Thyroid gland (tissue), 4 donors: ENCODE results near the gene SCGB1C2. TPM values are rescaled to one million over a fixed set of nuclear protein-coding genes. Genes with fewer than 3 reads are reported as not detected.

Experiments
- DNase-seq, 2 donors: peaks; one replicate each; pipeline ENCODE4 v3.0.0-alpha.2; 2019
- H3K27ac ChIP-seq, 3 donors: fragments of 200-600 bp; sonication (generic); 1 replicate in 2 of 3; 2 replicates in 1 of 3; pipeline ENCODE4 v1.5.1; 2016 to 2019; ENCODE audit warnings: mild to moderate bottlenecking in 1 of 3, moderate library complexity in 1 of 3
- H3K27me3 ChIP-seq: fragments of 200-600 bp; sonication (generic); one replicate; pipeline ENCODE4 v1.5.1; 2019
- H3K36me3 ChIP-seq, 2 donors: fragments of 200-600 bp; sonication (generic); one replicate each; pipeline ENCODE4 v1.5.1; 2016 to 2019
- H3K4me1 ChIP-seq, 2 donors: fragments of 200-600 bp; sonication (generic); one replicate each; pipeline ENCODE4 v1.5.1; 2017 to 2019
- H3K4me3 ChIP-seq, 3 donors: fragments of 200-600 bp; sonication (generic); replicated peaks in 1 of 3; 1 replicate in 2 of 3; 2 replicates in 1 of 3; pipeline ENCODE4 v1.5.1; 2016; ENCODE audit warnings: mild to moderate bottlenecking in 1 of 3
- H3K9me3 ChIP-seq: fragments of 200-600 bp; sonication (generic); one replicate; pipeline ENCODE4 v1.5.1; 2017
- CTCF ChIP-seq, 6 experiments: fragments of 200-600 bp in 3 of 6; fragments of 450-650 bp in 3 of 6; sonication (generic) in 3 of 6; IDR thresholded peaks; one replicate each; pipeline ENCODE4 v1.5.1; 2016 to 2019; ENCODE audit warnings: antibody characterized with exemption in 6 of 6, mild to moderate bottlenecking in 2 of 6, inconsistent platforms in 1 of 6, moderate library complexity in 1 of 6
- POLR2A ChIP-seq, 2 donors: fragments of 450-650 bp; IDR thresholded peaks; one replicate each; pipeline ENCODE4 v1.6.1; 2017; ENCODE audit warnings: antibody characterized with exemption in 2 of 2, mild to moderate bottlenecking in 2 of 2, moderate library complexity in 1 of 2
- WGBS, 2 donors: methylation state at CpG; one replicate each; pipeline ENCODE4 v1.1.5; 2017; 5-methylcytosine and 5-hydroxymethylcytosine counted together
- intact Hi-C: fragments of 100-400 bp; cut with DNase I; formaldehyde crosslinking; loops from one replicate; pipeline ENCODE4 v1.15.1; 2023
- total RNA-seq, 4 donors: library from RNA; depleted of rRNA; stranded (reverse); fragments of >200 nt; gene quantifications; one replicate each; pipeline ENCODE4 v1.2.3, GENCODE V29; 2016

The SCGB1C2 gene
- total RNA-seq, 4 donors from 2014 or later: not detected

GRCh38 chr17:145671-146541 is 8.5 kb downstream of the SCGB1C2 start:
- 78 to 85% methylated on average over 10 to 16 of the region's 16 CpGs for WGBS, 2 donors
- H3K4me3 ChIP-seq: no peak overlapping the region
- H3K9me3 ChIP-seq: no peaks in the 10 kb centered on the region
- intact Hi-C loops: loop anchor here (5.0 kb wide), 1 partner anchor 241 kb away; no protein-coding TSS in a partner anchor
- no peaks in the 10 kb centered on the region for H3K36me3 ChIP-seq
- H3K27ac ChIP-seq: no peak overlapping the region
- no peak for TF ChIP-seq CTCF (IDR thresholded peaks at IDR 0.05)
- no peak for TF ChIP-seq POLR2A (IDR thresholded peaks at IDR 0.05)
- DNase-seq: no peak
- H3K27me3 ChIP-seq: no peaks in the 10 kb centered on the region
- peaks cover 0 to 4% of the 10 kb centered on the region in 2 donors for H3K4me1 ChIP-seq

- 75 to 79% methylated on average over 9 to 10 of the region's 10 CpGs for WGBS, 2 donors
- H3K4me1 ChIP-seq: peaks cover 0 to 4% of the 10 kb centered on the region in 2 donors
- TF ChIP-seq CTCF (IDR thresholded peaks at IDR 0.05) (no peak), POLR2A (IDR thresholded peaks at IDR 0.05) (no peak)
- DNase-seq: no peak
- intact Hi-C loops: loop anchor here (5.0 kb wide), 1 partner anchor 241 kb away; no protein-coding TSS in a partner anchor
- H3K27me3 ChIP-seq: no peaks in the 10 kb centered on the region
- no peak overlapping the region for H3K4me3 ChIP-seq
- no peak overlapping the region for H3K27ac ChIP-seq
- no peaks in the 10 kb centered on the region for H3K36me3 ChIP-seq
- H3K9me3 ChIP-seq: no peaks in the 10 kb centered on the region
Observed at GRCh38 chr17:146546-146945, 9.2 kb downstream of the SCGB1C2 start.

- no peak for TF ChIP-seq CTCF (IDR thresholded peaks at IDR 0.05)
- no peak for TF ChIP-seq POLR2A (IDR thresholded peaks at IDR 0.05)
- peaks cover 0 to 4% of the 10 kb centered on the region in 2 donors for H3K4me1 ChIP-seq
- H3K9me3 ChIP-seq: no peaks in the 10 kb centered on the region
- H3K36me3 ChIP-seq: no peaks in the 10 kb centered on the region
- 91 to 95% methylated on average over 7 to 12 of the region's 27 CpGs for WGBS, 2 donors
- DNase-seq: no peak
- no peaks in the 10 kb centered on the region for H3K27me3 ChIP-seq
- H3K4me3 ChIP-seq: no peak overlapping the region
- intact Hi-C loops: loop anchor here (5.0 kb wide), 1 partner anchor 240 kb away; no protein-coding TSS in a partner anchor
- no peak overlapping the region for H3K27ac ChIP-seq
Observed at GRCh38 chr17:146983-147761, 9.8 kb downstream of the SCGB1C2 start.

GRCh38 chr17:147796-148740 is 10.7 kb downstream of the SCGB1C2 start:
- Histone ChIP-seq H3K27me3 (no peaks in the 10 kb centered on the region), H3K4me3 (no peak overlapping the region), H3K36me3 (no peaks in the 10 kb centered on the region), H3K27ac (no peak overlapping the region), H3K9me3 (no peaks in the 10 kb centered on the region), H3K4me1 (peaks cover 0 to 4% of the 10 kb centered on the region in 2 donors)
- WGBS, 2 donors: 90 to 93% methylated on average over 9 to 17 of the region's 17 CpGs
- TF ChIP-seq CTCF (IDR thresholded peaks at IDR 0.05) (no peak), POLR2A (IDR thresholded peaks at IDR 0.05) (no peak)
- no peak for DNase-seq
- intact Hi-C loops: loop anchor here (5.0 kb wide), 1 partner anchor 239 kb away; no protein-coding TSS in a partner anchor
